HFF-Myc (cell line): Measurements from ENCODE around the gene THOP1.

Experiments
- DNase-seq: peaks from one replicate; pipeline ENCODE4 v3.0.0-alpha.2; 2011; ENCODE audit warnings: low read depth; ENCODE audit errors: extremely low read depth
- H3K4me3 ChIP-seq: replicated peaks from 2 replicates; pipeline ENCODE4 v1.5.1; 2011; ENCODE audit warnings: low read depth, mild to moderate bottlenecking, control low read depth, low read length
- TF ChIP-seq, protein P1 (sequence below): IDR thresholded peaks from 2 replicates; pipeline ENCODE4 v1.5.1; 2012; ENCODE audit warnings: mild to moderate bottlenecking, low read depth, low read length, control low read depth; ENCODE audit errors: missing control alignments

The THOP1 gene

DNA sequence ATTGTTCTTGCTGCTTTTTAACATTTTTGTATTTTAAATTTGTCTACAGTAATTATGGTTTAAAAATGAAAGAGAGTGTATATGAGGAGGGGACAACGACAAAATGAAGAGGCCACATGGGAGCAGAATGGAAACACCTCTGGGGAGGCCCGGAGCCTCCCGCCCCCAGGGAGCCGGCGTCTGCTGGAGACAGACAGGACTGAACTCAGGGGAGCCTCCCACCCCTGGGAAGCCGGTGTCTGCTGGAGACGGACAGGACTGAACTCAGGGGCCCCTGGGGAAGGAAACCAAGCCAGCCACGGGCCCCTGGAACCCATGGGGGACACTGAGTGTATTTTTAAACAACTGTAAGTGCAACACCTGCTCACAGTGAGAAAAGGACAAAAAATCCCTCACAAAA is 28.8 kb upstream of the THOP1 start:
- no peak for DNase-seq
- H3K4me3 ChIP-seq: no peak overlapping the region
- TF ChIP-seq, protein P1, sequence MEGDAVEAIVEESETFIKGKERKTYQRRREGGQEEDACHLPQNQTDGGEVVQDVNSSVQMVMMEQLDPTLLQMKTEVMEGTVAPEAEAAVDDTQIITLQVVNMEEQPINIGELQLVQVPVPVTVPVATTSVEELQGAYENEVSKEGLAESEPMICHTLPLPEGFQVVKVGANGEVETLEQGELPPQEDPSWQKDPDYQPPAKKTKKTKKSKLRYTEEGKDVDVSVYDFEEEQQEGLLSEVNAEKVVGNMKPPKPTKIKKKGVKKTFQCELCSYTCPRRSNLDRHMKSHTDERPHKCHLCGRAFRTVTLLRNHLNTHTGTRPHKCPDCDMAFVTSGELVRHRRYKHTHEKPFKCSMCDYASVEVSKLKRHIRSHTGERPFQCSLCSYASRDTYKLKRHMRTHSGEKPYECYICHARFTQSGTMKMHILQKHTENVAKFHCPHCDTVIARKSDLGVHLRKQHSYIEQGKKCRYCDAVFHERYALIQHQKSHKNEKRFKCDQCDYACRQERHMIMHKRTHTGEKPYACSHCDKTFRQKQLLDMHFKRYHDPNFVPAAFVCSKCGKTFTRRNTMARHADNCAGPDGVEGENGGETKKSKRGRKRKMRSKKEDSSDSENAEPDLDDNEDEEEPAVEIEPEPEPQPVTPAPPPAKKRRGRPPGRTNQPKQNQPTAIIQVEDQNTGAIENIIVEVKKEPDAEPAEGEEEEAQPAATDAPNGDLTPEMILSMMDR: no peak

DNA sequence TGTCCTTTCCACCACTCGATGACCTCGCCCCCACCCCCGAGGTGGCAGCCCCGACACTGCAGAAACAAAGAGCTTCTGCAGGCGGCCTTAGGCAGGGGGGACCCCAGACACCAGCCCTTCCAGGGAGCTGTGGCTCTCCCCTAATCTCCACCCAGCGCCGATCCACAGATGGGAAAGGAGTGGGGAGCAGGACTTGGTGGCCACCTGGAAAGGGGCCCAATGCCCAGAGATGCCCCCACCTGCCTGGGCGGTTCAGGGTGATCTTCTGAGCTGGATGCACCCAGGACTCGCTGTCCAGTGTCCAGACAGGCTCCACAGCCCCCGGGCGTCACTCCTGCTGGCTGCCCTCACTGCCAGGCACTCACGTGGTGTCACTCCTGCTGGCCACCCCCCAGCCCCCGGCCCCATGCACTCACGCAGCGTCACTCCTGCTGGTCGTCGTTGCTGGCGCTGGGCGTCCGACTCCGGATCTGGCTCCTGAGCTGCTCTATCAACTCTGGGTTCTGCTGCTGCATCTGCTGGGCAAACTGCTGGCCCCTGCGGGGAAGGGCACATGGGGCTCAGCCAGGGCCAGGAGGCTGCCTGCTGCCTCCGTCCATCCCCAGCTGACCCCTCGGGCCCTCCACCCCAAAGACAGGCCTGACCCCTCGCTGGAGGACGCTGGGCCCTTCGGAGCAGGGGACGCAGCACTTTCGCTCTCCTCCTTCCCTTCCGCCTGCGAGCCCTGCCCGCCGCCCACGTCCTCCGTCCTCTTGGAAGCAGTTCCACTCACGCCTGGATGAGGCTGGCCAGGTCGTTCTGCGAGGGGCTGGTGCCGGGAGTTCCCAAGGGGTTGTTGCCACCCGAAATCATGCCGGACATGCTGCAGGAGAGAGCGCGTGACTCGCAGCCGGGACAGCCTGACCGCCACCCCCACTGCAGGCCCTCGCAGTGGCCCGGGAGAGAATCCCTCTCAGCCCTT is 28.1 kb upstream of the THOP1 start:
- no peak overlapping the region for H3K4me3 ChIP-seq
- no peak for DNase-seq
- TF ChIP-seq, protein P1: no peak

DNA sequence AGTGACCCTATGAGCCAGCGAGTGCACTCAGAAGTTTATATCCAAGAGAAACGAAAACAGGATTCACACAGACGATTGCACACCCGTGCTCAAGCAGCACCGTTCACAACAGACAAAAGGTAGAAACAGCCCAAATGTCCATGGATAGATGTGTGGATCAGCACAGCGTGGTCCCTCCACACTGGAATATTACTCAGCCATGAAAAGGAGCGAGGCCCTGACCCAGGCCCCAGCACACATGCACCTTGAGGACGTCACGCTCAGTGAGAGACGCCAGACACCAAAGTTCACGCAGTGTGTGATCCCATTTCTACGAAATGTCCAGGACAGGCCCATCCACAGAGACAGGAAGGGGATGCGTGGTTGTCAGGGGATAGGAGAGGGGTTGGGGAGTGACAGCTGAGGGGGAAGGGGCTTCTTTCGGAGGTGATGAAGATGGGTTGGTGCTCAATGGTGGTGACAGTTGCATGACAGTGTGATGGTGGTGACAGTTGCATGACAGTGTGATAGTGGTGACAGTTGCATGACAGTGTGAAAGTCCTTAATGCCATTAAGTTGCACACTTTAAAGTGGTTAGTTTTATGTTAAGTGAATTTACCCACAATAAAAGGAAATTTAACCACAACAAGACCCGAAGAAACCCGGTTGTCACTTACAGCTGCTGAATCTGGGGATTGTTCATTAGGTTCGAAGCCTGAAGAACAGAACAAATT is 26.5 kb upstream of the THOP1 start:
- DNase-seq: no peak
- TF ChIP-seq, protein P1: no peak
- H3K4me3 ChIP-seq: no peak overlapping the region

DNA sequence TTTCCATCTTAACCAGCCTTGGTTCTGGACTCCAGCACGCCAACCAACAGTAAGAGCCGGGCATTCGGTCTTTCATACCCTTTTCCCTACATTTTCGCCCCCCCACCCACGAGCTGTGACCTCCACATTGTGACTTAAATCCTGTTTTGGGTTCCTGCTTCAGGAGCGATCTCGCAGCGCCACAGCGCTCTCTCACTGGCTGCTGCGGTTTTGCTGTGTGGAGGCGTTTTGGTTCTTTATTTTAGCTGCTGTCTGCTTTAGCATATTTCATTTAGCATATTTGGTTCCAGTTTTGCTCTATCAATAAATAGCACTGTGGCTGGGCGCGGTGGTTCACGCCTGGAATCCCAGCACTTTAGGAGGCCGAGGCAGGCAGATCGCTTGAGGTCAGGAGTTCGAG is 25.9 kb upstream of the THOP1 start:
- TF ChIP-seq, protein P1: no peak
- DNase-seq: no peak
- H3K4me3 ChIP-seq: no peak overlapping the region

DNA sequence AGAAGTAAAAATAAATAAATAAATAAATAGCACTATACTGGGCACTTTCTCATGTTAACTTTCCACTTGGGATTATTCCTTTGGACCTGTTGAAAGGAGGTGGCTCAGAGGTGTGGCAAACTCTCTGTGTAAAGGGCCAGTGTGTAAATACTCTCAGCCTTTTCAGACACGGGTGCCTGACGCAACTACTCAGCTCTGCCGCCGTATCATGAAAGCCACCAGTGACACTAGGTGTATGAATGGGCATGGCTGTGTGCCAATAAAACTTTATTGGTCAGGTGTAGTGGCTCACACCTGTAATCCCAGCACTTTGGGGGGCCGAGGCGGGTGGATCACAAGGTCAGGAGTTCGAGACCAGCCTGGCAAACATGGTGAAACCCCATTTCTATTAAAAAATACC is 25.3 kb upstream of the THOP1 start:
- no peak overlapping the region for H3K4me3 ChIP-seq
- TF ChIP-seq, protein P1: no peak
- no peak for DNase-seq

DNA sequence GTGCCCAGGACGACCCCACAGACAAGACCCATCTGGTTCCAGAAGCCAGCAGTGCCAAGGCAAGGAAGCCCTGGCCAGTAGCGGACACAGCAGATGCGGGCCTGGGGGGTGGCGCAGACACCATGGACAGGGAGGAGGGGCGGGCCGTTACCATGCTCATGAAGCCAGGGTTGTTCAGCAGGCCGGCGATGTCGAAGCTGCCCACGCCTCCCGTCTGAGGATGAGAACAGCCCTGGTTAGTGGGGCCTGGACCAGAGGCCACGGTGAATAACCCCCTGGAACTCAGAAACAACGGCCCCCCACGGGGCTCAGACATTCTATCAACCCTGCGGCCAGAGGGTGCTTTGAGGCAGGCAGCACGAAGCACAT is 24.0 kb upstream of the THOP1 start:
- TF ChIP-seq, protein P1: no peak
- no peak for DNase-seq
- no peak overlapping the region for H3K4me3 ChIP-seq
